Activated T-helper 1 cell treated with anti-CD3 and anti-CD28 coated beads, Interleukin-2, amount 50 U/mL, for 16 hours (primary cell): Measurements from ENCODE around the gene PAFAH1B1.
"Not testable (repeated sequence)": the region's sequence is repeated elsewhere in the genome, so short reads cannot be mapped to it uniquely, and the experiment has no call there.

Experiments used
- DNase-seq, 2 donors: peaks; one replicate each; pipeline ENCODE4 v3.0.0-alpha.2; 2020; ENCODE audit warnings: low read depth in 1 of 2, low spot score in 1 of 2

Gene PAFAH1B1

GRCh38 chr17:2592971-2593820 lies at the start of gene PAFAH1B1:
Gene PAFAH1B1 (plus strand): TSS chr17:2593654. CDS start chr17:2638289, 44,635 bp downstream.
- DNase-seq: peak; percentile 92 to 96

DNA sequence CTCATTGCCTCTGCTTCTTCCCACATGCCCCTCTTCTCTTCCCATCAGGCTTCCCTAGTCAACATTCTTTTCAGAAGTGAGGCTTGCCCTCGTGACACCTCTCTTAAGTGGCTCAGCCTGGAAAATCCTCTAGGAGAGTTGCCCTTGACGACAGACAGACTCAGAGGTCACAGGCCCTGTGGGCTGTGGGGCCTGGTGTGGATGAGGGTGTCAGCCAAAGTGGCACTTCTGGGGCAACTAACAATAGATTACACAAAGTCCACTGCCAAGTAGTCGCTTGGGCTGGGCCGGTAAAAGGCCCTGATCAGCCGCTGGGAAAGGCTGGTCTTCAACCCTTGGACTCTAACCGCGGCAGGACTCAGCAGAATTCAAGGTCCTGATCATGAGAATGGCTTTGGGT lies 48.1 kb upstream of the PAFAH1B1 start:
- no peak for DNase-seq

DNA sequence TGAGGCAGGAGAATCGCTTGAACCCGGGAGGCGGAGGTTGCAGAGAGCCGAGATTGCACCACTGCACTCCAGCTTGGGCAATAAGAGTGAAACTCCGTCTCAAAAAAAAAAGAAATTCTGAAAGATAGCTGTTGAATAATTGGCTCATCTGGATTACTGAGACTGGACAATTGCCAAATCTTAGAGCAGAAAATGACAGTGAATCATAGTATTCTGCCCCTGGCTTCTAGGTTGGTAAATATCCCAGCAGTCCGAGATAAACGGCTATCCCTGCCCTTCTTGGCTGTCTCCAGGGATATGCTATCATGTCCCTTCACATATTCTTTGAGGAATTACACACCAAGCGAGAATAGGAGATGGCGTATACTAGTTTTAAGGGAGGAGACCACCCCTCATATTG lies 46.3 kb upstream of the PAFAH1B1 start:
- no peak for DNase-seq

GRCh38 chr17:2548026-2548425 lies 45.4 kb upstream of the PAFAH1B1 start:
- not testable (repeated sequence) for DNase-seq

- DNase-seq: no peak
These were observed 43.9 kb upstream of the PAFAH1B1 start for GRCh38 chr17:2549392-2550211.

- no peak for DNase-seq
These were observed 42.0 kb upstream of the PAFAH1B1 start for GRCh38 chr17:2551493-2551892.

- no peak for DNase-seq
These were observed 41.5 kb upstream of the PAFAH1B1 start for GRCh38 chr17:2551928-2552327.

DNA sequence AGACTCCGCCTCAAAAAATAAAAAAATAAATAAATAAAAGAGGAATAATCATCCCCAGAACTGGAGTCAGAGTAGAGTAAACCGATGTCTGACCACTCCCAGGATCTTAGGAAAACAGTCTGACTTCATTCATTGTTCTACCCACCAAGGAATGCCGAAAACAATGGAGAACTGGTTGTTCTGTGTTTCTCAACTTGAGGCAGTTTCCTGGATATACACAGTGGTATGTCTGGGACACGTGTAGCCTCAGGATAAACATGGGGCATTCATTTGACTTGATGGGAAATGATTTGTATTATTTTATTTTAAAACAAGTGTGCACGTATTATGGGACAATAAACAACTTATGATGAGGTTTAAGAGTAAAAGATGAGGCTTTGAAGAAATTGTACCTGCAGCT lies 32.8 kb upstream of the PAFAH1B1 start:
- no peak for DNase-seq

- DNase-seq: no peak
These were observed 31.1 kb upstream of the PAFAH1B1 start for GRCh38 chr17:2562162-2562858.

DNA sequence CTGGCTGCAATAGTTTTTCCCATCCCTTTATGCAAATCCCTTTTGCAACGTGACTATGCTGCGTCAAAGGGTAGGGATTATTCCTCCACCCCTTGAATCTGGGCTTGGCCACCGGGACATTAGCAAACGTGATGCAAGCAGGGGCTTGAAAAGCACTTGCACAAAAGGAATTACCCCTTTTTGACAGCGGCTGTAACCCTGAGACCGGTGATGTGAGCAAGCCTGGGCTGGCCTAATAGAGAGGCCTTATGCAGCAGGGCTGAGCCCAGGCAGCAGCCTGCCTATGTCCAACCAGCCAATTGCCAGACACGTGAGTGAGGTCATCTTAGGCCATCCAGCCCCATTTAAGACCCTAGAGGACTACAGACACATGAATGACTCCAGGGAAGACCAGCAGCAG lies 30.4 kb upstream of the PAFAH1B1 start:
- DNase-seq: no peak

DNA sequence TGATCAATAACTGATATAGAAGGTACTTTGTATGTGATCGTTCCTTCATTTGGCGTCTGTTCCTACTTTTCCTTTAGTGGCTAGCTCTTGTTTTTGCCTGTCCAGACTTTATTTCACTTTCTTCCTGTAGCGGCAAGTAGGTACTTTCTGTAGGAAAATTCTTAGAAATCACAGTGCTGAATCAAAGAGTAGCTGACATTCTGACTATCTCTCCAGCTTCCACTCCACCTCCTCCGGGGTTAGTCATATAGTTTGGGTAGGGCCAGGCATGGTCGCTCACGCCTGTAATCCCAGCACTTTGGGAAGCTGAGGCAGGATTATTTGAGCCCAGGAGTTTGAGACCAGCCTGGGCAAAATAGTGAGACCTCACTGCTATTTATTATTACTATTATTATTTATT lies 29.9 kb upstream of the PAFAH1B1 start:
- DNase-seq: no peak

DNA sequence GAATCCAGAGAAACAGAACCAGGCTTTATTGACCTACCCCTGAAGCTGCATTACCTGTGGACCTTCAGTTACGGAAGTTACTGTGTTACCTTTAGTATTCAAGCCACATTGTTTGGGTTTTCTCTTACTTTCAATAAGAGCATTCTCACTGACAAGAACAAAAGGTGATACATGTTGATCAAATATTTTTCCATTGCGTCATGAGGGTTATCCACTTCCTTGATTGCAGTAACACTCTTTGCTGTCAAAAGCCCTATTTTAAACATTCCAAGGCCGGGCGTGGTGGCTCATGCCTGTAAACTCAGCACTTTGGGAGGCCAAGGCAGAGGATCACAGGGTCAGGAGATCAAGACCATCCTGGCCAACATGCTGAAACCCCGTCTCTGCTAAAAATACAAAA lies 28.6 kb upstream of the PAFAH1B1 start:
- no peak for DNase-seq

DNA sequence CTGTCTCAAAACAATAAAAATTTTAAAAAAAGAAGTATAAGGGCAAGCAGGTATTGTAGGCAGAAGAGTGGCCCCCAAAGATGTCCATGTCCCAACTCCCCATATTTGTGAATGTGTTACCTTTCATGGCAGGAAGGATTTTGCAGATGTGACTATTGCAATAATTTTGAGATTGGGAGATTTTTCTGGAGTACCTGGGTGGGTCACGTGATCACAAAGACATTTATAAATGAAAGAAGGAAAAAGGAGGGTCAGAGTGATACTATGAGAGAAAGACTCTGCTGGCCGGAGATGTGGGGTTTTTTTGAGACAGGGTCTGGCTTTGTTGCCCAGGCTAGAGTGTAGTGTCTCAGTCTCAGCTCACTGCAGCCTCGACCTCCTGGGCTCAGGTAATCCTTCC lies 27.4 kb upstream of the PAFAH1B1 start:
- DNase-seq: no peak

- DNase-seq: no peak
These were observed 21.7 kb upstream of the PAFAH1B1 start for GRCh38 chr17:2571523-2572303.

DNA sequence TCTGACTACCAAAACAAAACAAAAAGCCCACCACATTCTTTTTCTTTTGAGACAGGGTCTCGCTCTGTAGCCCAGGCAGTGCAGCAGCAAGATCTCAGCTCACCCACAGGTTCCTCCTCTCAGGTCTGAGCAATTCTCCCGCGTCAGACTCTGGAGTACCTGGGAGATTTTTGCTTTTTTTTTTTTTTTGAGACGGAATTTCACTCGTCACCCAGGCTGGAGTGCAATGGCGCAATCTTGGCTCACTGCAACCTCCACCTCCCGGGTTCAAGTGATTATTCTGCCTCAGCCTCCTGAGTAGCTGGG lies 21.2 kb upstream of the PAFAH1B1 start:
- not testable (repeated sequence) for DNase-seq

DNA sequence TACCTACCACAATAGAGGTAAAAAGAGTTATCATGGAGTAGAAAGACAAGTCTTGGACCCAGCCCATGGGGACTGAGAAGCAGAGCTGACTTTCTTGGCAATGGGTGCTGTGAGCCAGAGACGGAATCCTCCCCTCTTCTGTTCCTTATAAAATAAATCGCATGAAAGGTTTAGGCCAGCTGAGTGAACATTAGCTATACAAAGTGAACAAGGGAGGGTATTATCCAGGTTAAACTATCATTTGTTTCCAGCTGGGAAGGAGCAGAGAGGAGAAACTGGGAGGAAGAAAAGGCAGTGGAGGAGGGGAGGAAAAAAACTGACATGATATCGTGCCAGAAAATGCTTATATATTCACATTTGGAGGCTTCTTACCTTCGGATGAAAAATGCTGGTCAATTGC lies 13.3 kb upstream of the PAFAH1B1 start:
- DNase-seq: no peak

- no peak for DNase-seq
These were observed 12.8 kb upstream of the PAFAH1B1 start for GRCh38 chr17:2580661-2581060.

GRCh38 chr17:2582493-2582892 lies 11.0 kb upstream of the PAFAH1B1 start:
- no peak for DNase-seq

DNA sequence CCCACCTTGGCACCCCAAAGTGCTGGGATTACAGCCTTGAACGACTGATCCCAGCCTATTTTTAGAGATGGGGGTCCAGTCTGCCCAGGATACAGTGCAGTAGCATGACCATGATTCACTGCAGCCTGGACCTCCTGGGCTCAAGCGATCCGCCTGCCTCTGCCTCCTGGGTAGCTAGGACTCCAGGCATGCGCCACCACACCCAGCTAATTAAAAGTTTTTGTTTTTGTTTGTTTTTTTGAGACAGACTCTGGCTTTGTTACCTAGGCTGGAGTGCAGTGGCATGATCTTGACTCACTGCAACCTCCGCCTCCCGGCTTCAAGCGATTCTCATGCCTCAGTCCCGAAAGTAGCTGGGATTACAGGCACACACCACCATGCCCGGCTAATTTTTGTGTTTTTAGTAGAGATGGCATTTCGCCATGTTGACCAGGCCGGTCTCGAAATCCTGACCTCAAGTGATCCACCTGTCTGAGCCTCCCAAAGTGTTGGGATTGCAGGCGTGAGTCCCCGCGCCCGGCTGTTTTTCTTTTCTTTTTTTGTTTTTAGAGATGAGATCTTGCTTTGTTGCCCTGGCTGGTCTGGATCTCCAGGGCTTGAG lies 2.3 kb upstream of the PAFAH1B1 start:
- no peak for DNase-seq

DNA sequence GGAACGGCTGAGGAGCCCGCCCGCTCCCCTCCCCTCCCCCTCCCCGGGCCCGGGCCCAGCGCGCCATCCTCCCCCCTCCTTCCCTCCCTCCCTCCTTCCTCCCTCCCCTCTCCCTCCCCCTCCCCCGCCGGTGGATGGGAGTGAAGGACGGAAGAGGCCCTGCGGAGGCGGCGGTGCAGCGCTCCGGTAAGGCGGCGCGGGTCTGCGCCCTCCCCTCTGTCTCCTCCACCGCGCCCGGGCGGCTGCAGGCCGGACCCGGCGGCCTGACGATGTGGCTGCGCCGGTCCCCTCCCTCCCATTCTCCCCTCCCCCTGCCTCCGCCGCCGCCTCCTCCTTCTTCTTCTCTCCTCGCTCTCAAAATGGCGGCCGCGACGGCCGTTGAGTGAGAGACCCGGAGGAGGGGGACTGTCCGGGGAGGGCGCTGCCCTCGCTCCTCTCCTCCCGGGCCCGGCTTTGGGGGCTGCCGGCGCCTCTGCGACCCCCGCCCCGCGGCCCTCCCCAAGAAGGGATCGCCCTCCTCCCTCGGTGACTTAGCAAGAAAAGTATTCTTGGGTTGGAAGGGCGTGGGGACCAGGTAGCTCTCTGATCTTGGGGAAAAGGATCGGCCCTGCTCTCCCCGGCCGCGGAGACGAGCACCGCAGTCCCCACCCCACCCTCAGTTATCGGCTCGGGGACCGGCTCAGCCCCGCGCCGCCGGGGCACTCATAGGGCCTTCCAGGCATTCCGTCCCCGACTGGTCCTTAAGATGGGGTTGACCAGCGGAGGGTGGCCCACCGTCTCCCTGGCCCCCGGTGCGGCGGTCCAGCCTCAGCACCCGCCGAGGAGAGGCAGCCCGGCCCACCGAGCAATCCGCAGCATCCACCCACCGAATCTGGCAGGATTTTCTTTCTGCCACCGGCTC lies 617 bp downstream of the PAFAH1B1 start:
- DNase-seq: peak; percentile 56 to 73
